RWPE2 (cell line): ENCODE measurements around the gene CORO2A.

Source experiments
- ATAC-seq: fragments of 200-7000 bp; cut with Tn5 transposase; 3 replicates; pipeline ENCODE4 v1.9.1; 2021; ENCODE audit warnings: low read depth
- DNase-seq: peaks from one replicate; pipeline ENCODE4 v3.0.0-alpha.2; 2020; ENCODE audit warnings: low spot score
- H3K27ac ChIP-seq: fragments of 450-650 bp; 2 replicates; pipeline ENCODE4 v1.5.1; 2017; ENCODE audit warnings: mild to moderate bottlenecking; ENCODE audit not compliant: poor library complexity, severe bottlenecking
- H3K27me3 ChIP-seq: fragments of 250-450 bp; sonication (Bioruptor Pico); 2 replicates; pipeline ENCODE4 v1.5.1; 2021; ENCODE audit warnings: mild to moderate bottlenecking, moderate library complexity; ENCODE audit not compliant: insufficient read depth, poor library complexity, severe bottlenecking
- H3K36me3 ChIP-seq: fragments of 250-450 bp; sonication (Bioruptor Pico); 2 replicates; pipeline ENCODE4 v1.5.1; 2020; ENCODE audit warnings: low read depth, mild to moderate bottlenecking, moderate library complexity
- H3K4me1 ChIP-seq: fragments of 250-450 bp; sonication (Bioruptor Pico); 2 replicates; pipeline ENCODE4 v1.5.1; 2021; ENCODE audit warnings: mild to moderate bottlenecking, moderate library complexity; ENCODE audit not compliant: insufficient read depth, poor library complexity, severe bottlenecking
- H3K4me3 ChIP-seq: fragments of 250-450 bp; sonication (Bioruptor Pico); 2 replicates; pipeline ENCODE4 v1.5.1; 2021; ENCODE audit warnings: mild to moderate bottlenecking, moderate library complexity; ENCODE audit not compliant: severe bottlenecking
- H3K9me3 ChIP-seq: fragments of 250-450 bp; sonication (Bioruptor Pico); 2 replicates; pipeline ENCODE4 v1.5.1; 2021; ENCODE audit warnings: mild to moderate bottlenecking, moderate library complexity; ENCODE audit not compliant: severe bottlenecking
- TF ChIP-seq, protein P1 (sequence below): fragments of 450-650 bp; IDR thresholded peaks from one replicate; pipeline ENCODE4 v1.5.1; 2017; ENCODE audit warnings: mild to moderate bottlenecking, moderate library complexity; ENCODE audit not compliant: poor library complexity, severe bottlenecking

The CORO2A gene

DNA sequence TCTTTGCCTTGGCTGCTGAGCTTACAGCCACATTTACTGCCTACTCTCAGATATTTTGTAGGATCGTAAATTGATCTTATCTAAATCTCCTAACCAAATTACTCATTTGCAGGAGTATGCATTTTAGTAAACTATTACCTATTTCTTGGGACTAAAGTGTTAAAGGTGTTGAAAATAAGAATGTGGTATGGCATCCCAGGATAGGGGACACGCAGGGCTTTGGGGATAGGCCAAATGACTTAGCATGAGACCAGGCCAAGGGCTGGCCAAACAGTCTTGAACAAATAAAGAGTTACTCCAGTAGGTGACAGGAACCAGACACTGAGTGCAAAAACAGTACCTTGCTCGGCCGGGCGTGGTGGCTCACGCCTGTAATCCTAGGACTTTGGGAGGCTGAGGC is 37.9 kb upstream of the CORO2A start:
- no peak for DNase-seq
- H3K27ac ChIP-seq, result peak overlapping the region; percentile 99
- peaks cover 31% of the 10 kb centered on the region for H3K4me1 ChIP-seq
- no peaks in the 10 kb centered on the region for H3K9me3 ChIP-seq
- ATAC-seq, result no peak
- H3K4me3 ChIP-seq, result no peak overlapping the region
- H3K36me3 ChIP-seq, result peaks cover 98% of the 10 kb centered on the region
- TF ChIP-seq, protein P1, sequence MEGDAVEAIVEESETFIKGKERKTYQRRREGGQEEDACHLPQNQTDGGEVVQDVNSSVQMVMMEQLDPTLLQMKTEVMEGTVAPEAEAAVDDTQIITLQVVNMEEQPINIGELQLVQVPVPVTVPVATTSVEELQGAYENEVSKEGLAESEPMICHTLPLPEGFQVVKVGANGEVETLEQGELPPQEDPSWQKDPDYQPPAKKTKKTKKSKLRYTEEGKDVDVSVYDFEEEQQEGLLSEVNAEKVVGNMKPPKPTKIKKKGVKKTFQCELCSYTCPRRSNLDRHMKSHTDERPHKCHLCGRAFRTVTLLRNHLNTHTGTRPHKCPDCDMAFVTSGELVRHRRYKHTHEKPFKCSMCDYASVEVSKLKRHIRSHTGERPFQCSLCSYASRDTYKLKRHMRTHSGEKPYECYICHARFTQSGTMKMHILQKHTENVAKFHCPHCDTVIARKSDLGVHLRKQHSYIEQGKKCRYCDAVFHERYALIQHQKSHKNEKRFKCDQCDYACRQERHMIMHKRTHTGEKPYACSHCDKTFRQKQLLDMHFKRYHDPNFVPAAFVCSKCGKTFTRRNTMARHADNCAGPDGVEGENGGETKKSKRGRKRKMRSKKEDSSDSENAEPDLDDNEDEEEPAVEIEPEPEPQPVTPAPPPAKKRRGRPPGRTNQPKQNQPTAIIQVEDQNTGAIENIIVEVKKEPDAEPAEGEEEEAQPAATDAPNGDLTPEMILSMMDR, result no peak
- no peaks in the 10 kb centered on the region for H3K27me3 ChIP-seq

DNA sequence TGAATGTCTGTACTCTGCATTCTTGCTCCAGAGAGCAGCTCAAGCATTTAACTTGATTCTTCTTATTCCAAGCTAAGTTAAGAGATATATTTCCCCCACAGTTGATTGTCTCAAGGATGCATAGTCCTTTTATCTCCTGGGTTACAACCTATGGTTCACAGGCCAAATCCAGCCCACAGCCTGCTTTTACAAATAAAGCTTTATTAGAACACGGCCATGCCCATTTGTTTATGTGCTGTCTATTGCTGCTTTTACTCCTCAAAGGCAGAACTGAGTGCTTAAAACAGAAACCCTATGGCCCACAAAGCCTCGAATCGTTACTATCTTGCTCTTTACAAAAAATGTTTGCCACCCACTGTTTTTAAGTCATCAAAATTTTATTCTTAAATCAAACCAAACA is 37.2 kb upstream of the CORO2A start:
- Histone ChIP-seq H3K4me3 (no peak overlapping the region), H3K9me3 (no peaks in the 10 kb centered on the region), H3K36me3 (peaks cover 98% of the 10 kb centered on the region), H3K27me3 (no peaks in the 10 kb centered on the region), H3K4me1 (peaks cover 32% of the 10 kb centered on the region), H3K27ac (peak overlapping the region; percentile 99)
- DNase-seq (no peak), ATAC-seq (no peak)
- TF ChIP-seq, protein P1, result no peak

DNA sequence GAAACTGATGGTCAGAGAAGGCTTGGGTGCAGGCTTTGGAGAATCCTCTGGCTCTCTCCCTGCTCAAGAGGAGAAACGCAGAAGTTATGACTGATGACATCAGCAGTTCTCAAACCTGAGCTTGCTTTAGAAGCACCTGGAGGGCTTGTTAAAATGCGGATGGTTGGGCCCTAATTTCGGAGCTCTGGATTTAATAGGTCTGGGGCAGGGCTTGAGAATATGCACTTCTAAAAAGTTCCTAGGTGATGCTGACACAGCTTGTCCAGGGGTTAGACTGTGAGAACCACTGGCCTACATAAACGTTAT is 36.6 kb upstream of the CORO2A start:
- no peak for ATAC-seq
- no peaks in the 10 kb centered on the region for H3K27me3 ChIP-seq
- TF ChIP-seq, protein P1, result no peak
- DNase-seq, result no peak
- H3K27ac ChIP-seq, result peak overlapping the region; percentile 99
- peaks cover 97% of the 10 kb centered on the region for H3K36me3 ChIP-seq
- peaks cover 37% of the 10 kb centered on the region for H3K4me1 ChIP-seq
- H3K9me3 ChIP-seq, result no peaks in the 10 kb centered on the region
- H3K4me3 ChIP-seq, result no peak overlapping the region

DNA sequence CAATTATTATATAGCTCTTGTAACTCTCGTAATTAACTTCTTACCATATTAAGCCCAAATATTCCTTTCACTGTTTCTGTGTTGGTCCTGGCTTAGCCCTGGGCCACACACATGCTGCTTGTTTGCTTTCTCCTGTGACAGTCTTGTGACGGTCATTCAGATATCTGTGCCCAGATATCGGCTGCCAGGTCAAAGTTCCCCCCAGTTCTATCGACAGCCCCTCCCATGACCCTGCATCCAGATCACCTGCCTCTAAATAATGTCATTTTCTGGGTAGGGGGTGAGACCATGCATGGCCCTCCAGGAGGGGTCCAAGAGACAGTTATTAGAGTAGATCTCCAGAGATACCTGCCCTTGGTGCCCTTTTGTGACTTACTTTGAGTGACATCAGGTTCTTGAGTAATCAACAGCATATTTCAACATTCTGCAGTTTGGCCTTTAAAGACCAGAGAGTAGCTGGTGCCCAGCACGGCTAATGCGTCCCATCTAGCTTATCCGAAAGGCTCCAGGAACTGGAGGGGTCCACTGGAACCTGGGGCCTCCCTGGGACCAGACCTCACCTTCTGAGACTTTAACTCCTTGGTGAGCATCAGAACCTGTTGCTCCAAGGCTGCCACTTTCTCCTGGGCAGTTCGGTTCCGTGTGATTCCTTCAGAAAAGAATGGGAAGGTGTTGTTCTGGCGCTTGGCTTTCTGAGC is 36.1 kb upstream of the CORO2A start:
- no peaks in the 10 kb centered on the region for H3K27me3 ChIP-seq
- peaks cover 42% of the 10 kb centered on the region for H3K4me1 ChIP-seq
- H3K4me3 ChIP-seq, result no peak overlapping the region
- no peaks in the 10 kb centered on the region for H3K9me3 ChIP-seq
- H3K27ac ChIP-seq, result peak overlapping the region; percentile 99
- TF ChIP-seq, protein P1, result no peak
- DNase-seq, result no peak
- peaks cover 92% of the 10 kb centered on the region for H3K36me3 ChIP-seq
- no peak for ATAC-seq

DNA sequence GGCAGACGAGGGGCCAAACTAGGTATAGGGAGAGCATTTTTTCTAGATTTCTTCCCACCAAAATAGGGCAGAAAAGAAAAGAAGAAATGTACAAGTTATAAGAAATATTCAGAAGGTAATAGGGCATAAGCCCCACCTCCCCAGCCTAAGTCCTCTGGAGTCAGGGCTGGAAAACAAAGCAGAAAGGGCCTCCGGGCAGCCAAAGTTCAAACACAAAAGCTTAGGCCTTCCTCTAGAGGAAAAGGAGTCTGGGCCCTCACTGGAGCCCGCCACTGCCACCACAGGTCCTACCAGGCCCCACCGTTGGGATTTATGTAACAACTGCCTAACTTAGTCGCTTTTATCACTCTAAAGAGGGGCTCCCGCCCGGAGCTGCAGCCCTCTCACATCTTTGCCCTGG is 35.4 kb upstream of the CORO2A start:
- H3K4me1 ChIP-seq, result peaks cover 45% of the 10 kb centered on the region
- peak overlapping the region; percentile 99 for H3K27ac ChIP-seq
- TF ChIP-seq, protein P1, result no peak
- peaks cover 88% of the 10 kb centered on the region for H3K36me3 ChIP-seq
- no peak for DNase-seq
- H3K4me3 ChIP-seq, result no peak overlapping the region
- H3K9me3 ChIP-seq, result no peaks in the 10 kb centered on the region
- no peak for ATAC-seq
- no peaks in the 10 kb centered on the region for H3K27me3 ChIP-seq
